Activated naive CD8-positive, alpha-beta T cell treated with anti-CD3 and anti-CD28 coated beads for 36 hours (primary cell): ENCODE measurements around the gene NETO1. TPM values are rescaled to one million over a fixed set of nuclear protein-coding genes. Genes with fewer than 3 reads are reported as not detected.

Experiments
- DNase-seq: peaks from one replicate; pipeline ENCODE4 v3.0.0; 2021
- H3K27ac Mint-ChIP-seq: one replicate; pipeline ENCODE4 v1.8.0; 2022; ENCODE audit warnings: mild to moderate bottlenecking, moderate library complexity, mixed read lengths
- H3K27me3 Mint-ChIP-seq: one replicate; pipeline ENCODE4 v1.8.0; 2022; ENCODE audit warnings: mild to moderate bottlenecking, mixed read lengths
- H3K36me3 Mint-ChIP-seq: one replicate; pipeline ENCODE4 v1.8.0; 2021; ENCODE audit warnings: mild to moderate bottlenecking, mixed read lengths
- H3K4me1 Mint-ChIP-seq: one replicate; pipeline ENCODE4 v1.8.0; 2021; ENCODE audit warnings: mixed read lengths
- H3K4me3 Mint-ChIP-seq: one replicate; pipeline ENCODE4 v1.8.0; 2022; ENCODE audit warnings: mild to moderate bottlenecking, moderate library complexity, mixed read lengths
- H3K9me3 Mint-ChIP-seq: one replicate; pipeline ENCODE4 v1.8.0; 2022; ENCODE audit warnings: mixed read lengths
- total RNA-seq, 2 experiments: library from RNA; stranded (reverse); gene quantifications; one replicate each; pipeline ENCODE4 v1.2.3, GENCODE V29; 2021

The NETO1 gene
- total RNA-seq, 2 experiments from 2014 or later: not detected

- Mint-ChIP-seq H3K9me3 (peaks cover 3% of the 10 kb centered on the region), H3K27me3 (no peaks in the 10 kb centered on the region), H3K36me3 (no peaks in the 10 kb centered on the region), H3K4me1 (no peaks in the 10 kb centered on the region), H3K4me3 (no peak overlapping the region), H3K27ac (no peak overlapping the region)
- no peak for DNase-seq
Measured at GRCh38 chr18:72720116-72720515, 147.7 kb downstream of the NETO1 start.

DNA sequence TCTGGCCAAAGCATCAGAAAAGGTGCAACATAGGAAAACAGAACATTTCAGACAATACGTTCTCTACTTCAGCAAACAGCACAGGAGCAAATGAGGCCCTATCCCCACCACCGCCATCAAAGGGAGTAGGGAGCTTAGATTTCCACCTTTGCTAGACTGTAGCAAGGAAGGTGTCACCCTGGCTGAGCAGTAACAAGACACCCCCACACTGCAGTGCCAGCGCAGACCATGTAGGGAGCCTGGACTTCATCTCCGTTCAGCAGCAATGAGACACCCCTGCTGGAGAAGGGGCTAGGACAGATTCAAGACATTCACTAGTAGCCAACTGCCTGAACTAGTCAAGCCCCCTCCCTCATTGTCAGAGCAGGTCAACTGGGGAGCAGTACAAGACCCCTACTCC, 163.6 kb downstream of the NETO1 start:
- peaks cover 3% of the 10 kb centered on the region for H3K27me3 Mint-ChIP-seq
- H3K4me1 Mint-ChIP-seq: no peaks in the 10 kb centered on the region
- no peak overlapping the region for H3K4me3 Mint-ChIP-seq
- no peak overlapping the region for H3K27ac Mint-ChIP-seq
- H3K36me3 Mint-ChIP-seq: no peaks in the 10 kb centered on the region
- no peak for DNase-seq
- H3K9me3 Mint-ChIP-seq: no peaks in the 10 kb centered on the region

GRCh38 chr18:72700961-72701710, 166.7 kb downstream of the NETO1 start:
- no peak for DNase-seq
- Mint-ChIP-seq H3K4me3 (no peak overlapping the region), H3K27me3 (peaks cover 3% of the 10 kb centered on the region), H3K36me3 (no peaks in the 10 kb centered on the region), H3K27ac (no peak overlapping the region), H3K9me3 (no peaks in the 10 kb centered on the region), H3K4me1 (no peaks in the 10 kb centered on the region)

GRCh38 chr18:72697706-72698105, 170.1 kb downstream of the NETO1 start:
- Mint-ChIP-seq H3K9me3 (no peaks in the 10 kb centered on the region), H3K4me1 (no peaks in the 10 kb centered on the region), H3K4me3 (no peak overlapping the region), H3K27ac (no peak overlapping the region), H3K27me3 (peaks cover under 1% of the 10 kb centered on the region), H3K36me3 (no peaks in the 10 kb centered on the region)
- no peak for DNase-seq

GRCh38 chr18:72692595-72692994, 175.2 kb downstream of the NETO1 start:
- no peaks in the 10 kb centered on the region for H3K36me3 Mint-ChIP-seq
- no peaks in the 10 kb centered on the region for H3K9me3 Mint-ChIP-seq
- H3K4me3 Mint-ChIP-seq: no peak overlapping the region
- peaks cover 4% of the 10 kb centered on the region for H3K27me3 Mint-ChIP-seq
- no peaks in the 10 kb centered on the region for H3K4me1 Mint-ChIP-seq
- H3K27ac Mint-ChIP-seq: no peak overlapping the region
- DNase-seq: no peak
